AG09319 (cell line): ENCODE results near the gene LYPD1.
"Not testable (repeated sequence)": the region's sequence is repeated elsewhere in the genome, so short reads cannot be mapped to it uniquely, and the experiment has no call there.

ENCODE experiments used
- DNase-seq: peaks from one replicate; pipeline ENCODE4 v3.0.0-alpha.2; 2010; ENCODE audit warnings: low read depth; ENCODE audit errors: extremely low read depth
- TF ChIP-seq, protein P1 (sequence below): IDR thresholded peaks from 2 replicates; pipeline ENCODE4 v1.5.1; 2011; ENCODE audit warnings: low read depth, mild to moderate bottlenecking, inconsistent platforms, low read length, moderate library complexity

Gene LYPD1, protein sequence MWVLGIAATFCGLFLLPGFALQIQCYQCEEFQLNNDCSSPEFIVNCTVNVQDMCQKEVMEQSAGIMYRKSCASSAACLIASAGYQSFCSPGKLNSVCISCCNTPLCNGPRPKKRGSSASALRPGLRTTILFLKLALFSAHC

DNA sequence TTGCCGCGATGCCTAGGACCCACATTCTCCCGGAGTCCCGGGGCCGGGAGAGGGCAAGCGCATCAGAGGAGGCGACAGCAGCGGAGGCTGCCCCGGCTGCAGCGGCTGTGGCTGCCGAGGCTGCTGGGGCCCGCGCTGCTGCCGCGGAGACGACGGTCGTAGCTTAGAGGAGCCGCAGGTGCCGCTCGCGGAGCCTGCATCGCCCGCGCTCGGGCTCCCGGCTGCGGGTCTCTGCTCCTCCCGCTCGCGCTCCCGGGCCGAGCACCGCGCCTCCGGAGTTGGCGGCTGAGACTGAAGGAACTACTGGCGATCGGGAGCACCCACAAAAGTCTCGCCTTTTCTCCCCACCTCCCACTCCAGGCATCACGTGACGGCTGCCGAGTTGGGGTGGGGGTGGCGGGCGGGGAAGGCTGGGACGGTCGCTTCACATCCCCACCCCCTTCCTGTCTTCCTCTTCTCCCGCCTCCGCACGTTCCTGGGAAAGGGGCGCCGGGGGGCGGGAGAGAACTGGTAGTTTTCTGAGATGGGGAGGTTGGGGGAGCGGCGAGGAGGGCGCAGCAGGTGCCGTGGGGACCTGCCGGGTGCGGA, at the start of gene LYPD1:
TSS of gene LYPD1 (minus strand) at position 298 of the 588 bp plus-strand sequence. CDS start at position 25, 273 bp downstream.
- TF ChIP-seq, protein P1, sequence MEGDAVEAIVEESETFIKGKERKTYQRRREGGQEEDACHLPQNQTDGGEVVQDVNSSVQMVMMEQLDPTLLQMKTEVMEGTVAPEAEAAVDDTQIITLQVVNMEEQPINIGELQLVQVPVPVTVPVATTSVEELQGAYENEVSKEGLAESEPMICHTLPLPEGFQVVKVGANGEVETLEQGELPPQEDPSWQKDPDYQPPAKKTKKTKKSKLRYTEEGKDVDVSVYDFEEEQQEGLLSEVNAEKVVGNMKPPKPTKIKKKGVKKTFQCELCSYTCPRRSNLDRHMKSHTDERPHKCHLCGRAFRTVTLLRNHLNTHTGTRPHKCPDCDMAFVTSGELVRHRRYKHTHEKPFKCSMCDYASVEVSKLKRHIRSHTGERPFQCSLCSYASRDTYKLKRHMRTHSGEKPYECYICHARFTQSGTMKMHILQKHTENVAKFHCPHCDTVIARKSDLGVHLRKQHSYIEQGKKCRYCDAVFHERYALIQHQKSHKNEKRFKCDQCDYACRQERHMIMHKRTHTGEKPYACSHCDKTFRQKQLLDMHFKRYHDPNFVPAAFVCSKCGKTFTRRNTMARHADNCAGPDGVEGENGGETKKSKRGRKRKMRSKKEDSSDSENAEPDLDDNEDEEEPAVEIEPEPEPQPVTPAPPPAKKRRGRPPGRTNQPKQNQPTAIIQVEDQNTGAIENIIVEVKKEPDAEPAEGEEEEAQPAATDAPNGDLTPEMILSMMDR = no peak
- no peak for DNase-seq

DNA sequence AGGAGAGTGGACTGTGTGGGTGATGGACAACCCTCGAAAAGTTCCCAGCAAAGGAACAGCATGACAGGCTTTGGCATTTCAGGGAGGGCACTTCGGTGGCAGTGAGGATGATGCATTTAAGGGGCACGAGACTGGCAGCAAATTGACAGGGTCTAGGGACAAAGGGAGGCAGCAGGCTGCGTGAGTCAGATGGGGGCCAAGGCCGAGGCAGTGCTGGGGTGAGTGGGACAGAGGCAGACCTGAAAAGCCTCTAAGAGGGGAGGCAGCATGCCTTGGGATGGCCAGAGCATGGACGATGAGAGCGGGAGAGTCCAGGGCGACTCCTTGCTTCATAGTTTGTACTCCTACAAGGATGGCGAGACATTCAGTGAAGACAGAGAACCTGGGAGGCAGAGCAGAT, 49.5 kb upstream of the LYPD1 start:
- TF ChIP-seq, protein P1 = no peak
- DNase-seq = no peak

DNA sequence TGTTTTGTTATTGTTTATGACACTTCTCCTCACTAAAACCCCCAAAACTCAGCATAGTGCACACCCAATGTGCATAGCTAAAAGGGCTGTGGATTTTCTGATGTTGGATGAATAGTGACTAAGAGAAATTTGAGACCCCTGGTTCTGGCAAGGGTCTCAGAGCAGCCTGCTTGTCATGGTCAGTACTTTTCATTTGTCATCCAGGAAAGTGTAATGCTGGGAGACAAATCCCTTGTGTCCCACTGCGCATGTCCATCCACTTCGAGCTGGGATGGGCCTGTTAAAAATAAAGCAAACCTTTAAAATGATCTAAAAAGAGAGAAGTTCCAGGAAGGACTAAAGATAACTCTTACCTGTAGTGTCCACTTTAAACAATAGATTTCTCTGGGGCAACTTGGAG, 46.9 kb upstream of the LYPD1 start:
- TF ChIP-seq, protein P1 = no peak
- DNase-seq = no peak

DNA sequence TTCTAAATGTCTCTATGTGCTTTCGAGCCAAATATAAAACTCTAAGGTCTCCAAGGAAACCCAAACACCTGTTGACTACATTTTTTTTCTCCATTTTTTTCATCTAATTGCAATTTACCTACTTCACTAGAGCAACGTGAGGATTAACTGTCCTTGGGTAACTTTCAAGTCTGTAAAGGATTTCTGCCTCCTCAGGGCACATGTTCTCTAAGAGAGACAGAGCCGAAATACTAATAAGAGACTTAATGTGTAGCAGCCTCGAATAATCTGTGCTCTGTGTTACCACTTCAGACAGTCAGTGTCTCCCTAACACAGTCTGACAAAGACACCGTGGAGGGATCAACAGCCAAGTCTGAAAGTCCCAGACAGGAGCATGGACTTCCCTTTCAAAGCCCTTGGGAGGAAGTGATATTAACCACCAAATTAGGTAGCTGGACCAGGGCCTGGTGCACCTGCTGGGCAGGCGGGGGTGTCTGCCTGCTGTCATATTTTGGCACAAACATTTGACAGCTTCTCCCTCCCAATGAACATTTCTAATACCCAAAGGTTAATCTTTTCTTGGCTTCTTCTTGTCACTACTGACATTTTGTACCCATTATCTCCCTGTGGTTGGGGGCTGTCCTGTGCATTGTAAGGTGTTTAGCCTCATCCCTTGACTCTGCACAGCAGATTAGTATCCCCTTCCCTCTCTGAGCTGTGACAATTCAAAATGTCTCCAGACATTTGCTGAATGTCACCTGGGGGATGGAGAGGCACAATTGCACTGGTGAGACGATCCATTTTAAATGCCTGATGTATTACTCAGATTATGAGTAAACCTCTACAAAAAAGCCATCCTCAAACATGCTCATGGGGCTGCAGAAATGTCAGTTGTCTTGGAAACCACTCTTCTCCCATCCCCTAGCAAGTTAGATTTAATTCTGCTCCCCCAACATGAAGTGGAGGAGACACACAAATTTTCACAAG, 45.7 kb upstream of the LYPD1 start:
- DNase-seq = no peak
- TF ChIP-seq, protein P1 = no peak

DNA sequence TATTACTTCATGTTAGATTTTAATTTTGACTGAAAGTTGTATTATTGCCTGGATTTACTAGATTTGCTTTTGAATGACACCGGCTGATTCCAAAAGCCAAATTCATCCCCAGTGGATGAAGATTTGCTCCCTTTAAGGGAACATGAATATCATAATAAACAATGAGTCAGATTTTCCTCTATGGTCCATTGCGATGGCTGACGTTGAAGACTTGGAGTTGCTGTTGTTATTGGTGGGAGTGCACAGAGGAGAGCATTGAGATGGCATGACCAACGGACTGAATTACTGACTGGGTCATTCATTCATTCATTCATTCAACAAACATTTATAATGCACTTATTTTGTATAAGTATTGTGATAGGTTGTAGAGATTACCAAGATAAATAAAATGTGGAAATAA, 33.4 kb upstream of the LYPD1 start:
- peak; percentile 38 for DNase-seq
- TF ChIP-seq, protein P1 = no peak

DNA sequence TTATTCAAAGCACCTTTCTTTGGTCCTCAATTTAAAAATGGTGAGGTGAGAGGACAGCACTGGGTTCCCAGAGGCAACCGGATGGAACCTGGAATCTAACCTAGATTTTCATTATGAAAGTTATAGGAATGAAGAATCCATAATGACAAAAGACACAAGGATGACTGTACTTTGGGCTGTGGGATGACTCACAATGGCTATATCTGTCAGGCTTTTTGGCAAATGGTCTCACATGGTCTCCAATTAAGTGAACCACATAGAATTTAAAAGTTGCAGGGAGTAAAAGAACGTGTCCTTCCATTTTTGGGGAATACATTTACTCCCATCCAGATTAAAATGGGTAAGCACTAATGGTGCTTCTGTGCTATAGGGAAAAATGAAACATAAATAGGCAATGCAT, 31.8 kb upstream of the LYPD1 start:
- TF ChIP-seq, protein P1 = no peak

DNA sequence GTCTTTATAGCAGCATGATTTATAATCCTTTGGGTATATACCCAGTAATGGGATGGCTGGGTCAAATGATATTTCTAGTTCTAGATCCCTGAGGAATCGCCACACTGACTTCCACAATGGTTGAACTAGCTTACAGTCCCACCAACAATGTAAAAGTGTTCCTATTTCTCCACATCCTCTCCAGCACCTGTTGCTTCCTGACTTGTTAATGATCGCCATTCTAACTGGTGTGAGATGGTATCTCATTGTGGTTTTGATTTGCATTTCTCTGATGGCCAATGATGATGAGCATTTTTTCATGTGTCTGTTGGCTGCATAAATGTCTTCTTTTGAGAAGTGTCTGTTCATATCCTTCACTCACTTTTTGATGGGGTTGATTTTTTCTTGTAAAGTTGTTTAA, 29.8 kb upstream of the LYPD1 start:
- not testable (repeated sequence) for DNase-seq

More for the DNA sequence above, 31.8 kb upstream of the LYPD1 start:
- no peak for DNase-seq

DNA sequence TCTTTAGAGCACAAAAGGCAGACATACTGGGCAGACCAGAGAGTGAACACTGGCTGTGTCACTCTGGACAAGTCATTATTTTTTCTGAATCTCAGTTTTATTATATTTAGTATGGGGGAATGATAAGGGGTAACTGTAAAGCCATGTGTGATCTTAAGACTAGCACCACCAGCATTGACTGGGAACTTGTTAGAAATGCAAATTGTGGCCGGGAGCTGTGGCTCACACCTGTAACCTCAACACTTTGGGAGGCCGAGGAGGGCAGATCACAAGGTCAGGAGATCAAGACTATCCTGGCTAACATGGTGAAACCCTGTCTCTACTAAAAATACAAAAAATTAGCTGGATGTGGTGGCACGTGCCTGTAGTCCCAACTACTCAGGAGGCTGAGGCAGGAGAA, 28.3 kb upstream of the LYPD1 start:
- not testable (repeated sequence) for DNase-seq
